ENCODE data around the gene RARA. TPM values are rescaled to one million over a fixed set of nuclear protein-coding genes. Genes with fewer than 3 reads are reported as not detected.

The RARA gene
- total and polyA plus RNA-seq, 2 of the 4 experiments (the other 2 are of a cell fraction), result 9.0 to 12.7 TPM

DNA sequence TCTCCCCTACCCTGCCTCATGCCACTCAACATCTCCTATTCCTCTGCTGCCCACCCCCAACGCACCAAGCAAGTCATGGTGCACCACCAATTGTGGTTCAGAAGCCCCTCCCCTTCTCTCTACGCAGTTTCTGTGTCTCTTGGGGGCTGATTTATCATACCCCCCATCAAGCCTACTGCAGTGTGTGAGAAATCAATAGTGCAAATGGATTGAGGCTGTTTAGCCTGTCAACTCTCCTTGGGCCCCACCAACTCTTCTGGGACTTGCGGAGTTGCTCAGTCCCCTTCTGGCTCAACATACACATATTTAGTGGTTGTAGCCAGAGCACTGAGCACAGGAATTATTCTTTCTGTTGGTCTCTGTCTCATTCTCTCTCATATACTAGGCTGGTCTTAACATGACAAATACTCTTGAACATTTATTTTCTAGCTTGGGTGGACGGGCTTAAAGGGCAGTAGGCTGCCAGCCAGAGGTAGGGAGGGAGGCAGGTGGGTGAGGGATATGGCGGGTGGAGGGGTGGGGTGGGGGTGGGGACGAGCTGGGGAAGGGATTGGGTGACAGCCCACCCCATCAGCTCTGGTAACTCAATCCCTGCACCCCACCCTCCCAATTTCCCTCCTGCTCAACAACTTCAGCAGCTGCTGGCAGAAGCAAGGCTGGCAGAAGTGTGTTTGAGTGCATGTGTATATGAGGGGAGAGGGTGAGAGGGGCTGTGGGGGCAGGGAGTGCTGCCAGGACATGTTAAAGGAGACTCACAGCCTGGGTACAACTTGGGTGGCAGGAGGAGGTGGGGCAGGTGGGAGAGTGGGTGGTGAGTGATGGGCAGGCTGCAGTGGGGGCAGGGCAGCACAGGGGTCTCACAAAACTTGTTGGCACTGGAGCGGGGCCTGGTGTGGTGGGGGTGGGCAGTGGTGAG is 4.9 kb downstream of the RARA start:
- peak overlapping the region; percentile 78 for H2BK5ac ChIP-seq (ENCODE audit: low read depth, low read length, poor library complexity, severe bottlenecking)
- intact Hi-C loops (cut with micrococcal nuclease), result no loop called here
- no peaks in the 10 kb centered on the region for H3K36me3 ChIP-seq (ENCODE audit: control insufficient read depth, insufficient read depth, low read length)
- peak overlapping the region; percentile 29; the same call in 1 of the 2 replicates for H3K14ac ChIP-seq (replicated peaks; ENCODE audit: low read depth, low read length)
- no peak overlapping the region for H2AFZ ChIP-seq (replicated peaks; ENCODE audit: low read length, poor library complexity)
- H3K4ac ChIP-seq (ENCODE audit: low read depth, low read length), result peak overlapping the region; percentile 89
- H3K56ac ChIP-seq (ENCODE audit: extremely low read depth, insufficient read depth, low read length), result no peak overlapping the region
- peak overlapping the region; percentile 94 for H2AK5ac ChIP-seq (ENCODE audit: low read depth, low read length)
- no peak for DNase-seq
- H3K4me2 ChIP-seq (ENCODE audit: low read depth, low read length), result no peak overlapping the region
- H3K27me3 ChIP-seq (ENCODE audit: control insufficient read depth, insufficient read depth, low read length), result no peaks in the 10 kb centered on the region
- H4K5ac ChIP-seq (ENCODE audit: low read depth, low read length), result peak overlapping the region; percentile 19; the same call in 1 of the 2 replicates
- BruUV-seq (replicated peaks), result no TSS peak
- no peak overlapping the region for H3K4me3 ChIP-seq (ENCODE audit: insufficient read depth, low read depth, low read length)
- peak overlapping the region in 1 of 2 experiments; percentile 33; a peak in 2 of 4 replicates for H4K8ac ChIP-seq (ENCODE audit: low read depth in 2 of 2, low read length in 2 of 2)
- peak overlapping the region; percentile 63; the same call in 2 of the 3 replicates for H2BK15ac ChIP-seq (ENCODE audit: low read depth, low read length)
- no peak overlapping the region; the same call in 1 of the 2 replicates for H3K27ac ChIP-seq (ENCODE audit: insufficient read depth, low read length)
- ChIA-PET POLR2A (ENCODE audit: unreplicated experiment) (no interaction called here), CTCF (interaction anchor here (0.9 kb wide), 1 partner anchor 219 kb away, joined by 3 read pairs; no protein-coding TSS in a partner anchor)
- H4K20me1 ChIP-seq (ENCODE audit: insufficient read depth, low read length), result 0 out of 2 replicates have a peak, but pooled peaks cover 5% of the 10 kb centered on the region
- H2BK120ac ChIP-seq (ENCODE audit: low read depth, low read length), result peak overlapping the region; percentile 69; the same call in 1 of the 2 replicates
- in situ Hi-C loops (cut with MboI; ENCODE audit: low sequenced_read_pairs), result no loop called here
- peaks cover 4 to 45% of the 10 kb centered on the region in 2 experiments; a peak in 3 of 4 replicates for H3K79me1 ChIP-seq (ENCODE audit: low read depth in 1 of 2, low read length in 2 of 2)
- no peak for ATAC-seq (ENCODE audit: low read depth)
- H3K18ac ChIP-seq (ENCODE audit: low read depth, low read length), result peak overlapping the region; percentile 22; the same call in 1 of the 2 replicates
- H3K4me1 ChIP-seq (ENCODE audit: control insufficient read depth, insufficient read depth, low read length), result peaks cover 60% of the 10 kb centered on the region
- H3K9ac ChIP-seq (ENCODE audit: low read depth, low read length), result no peak overlapping the region
- dilution Hi-C loops (cut with HindIII; ENCODE audit: low sequenced_read_pairs, unreplicated experiment), result no loop called here
- peaks cover 42% of the 10 kb centered on the region for H3K9me1 ChIP-seq (ENCODE audit: insufficient read depth, low read length)
- H3K9me3 ChIP-seq (ENCODE audit: control insufficient read depth, insufficient read depth, low read length), result no peaks in the 10 kb centered on the region
- TF ChIP-seq RCOR1 (IDR thresholded peaks at IDR 0.05; ENCODE audit: insufficient replicate concordance, low read length) (no peak), MXI1 (IDR thresholded peaks at IDR 0.05; ENCODE audit: borderline replicate concordance, low read depth, low read length) (no peak), NFE2L2 (IDR thresholded peaks at IDR 0.05; ENCODE audit: low read depth, low read length) (no peak), CEBPB (IDR thresholded peaks at IDR 0.05; ENCODE audit: low read depth, low read length) (no peak), RFX5 (IDR thresholded peaks at IDR 0.05; ENCODE audit: low read depth, low read length) (no peak), MAFK (IDR thresholded peaks at IDR 0.05; ENCODE audit: low read depth, low read length) (no peak), CHD1 (IDR thresholded peaks at IDR 0.05; ENCODE audit: low read depth, low read length) (no peak)
- TF ChIP-seq, protein P1, sequence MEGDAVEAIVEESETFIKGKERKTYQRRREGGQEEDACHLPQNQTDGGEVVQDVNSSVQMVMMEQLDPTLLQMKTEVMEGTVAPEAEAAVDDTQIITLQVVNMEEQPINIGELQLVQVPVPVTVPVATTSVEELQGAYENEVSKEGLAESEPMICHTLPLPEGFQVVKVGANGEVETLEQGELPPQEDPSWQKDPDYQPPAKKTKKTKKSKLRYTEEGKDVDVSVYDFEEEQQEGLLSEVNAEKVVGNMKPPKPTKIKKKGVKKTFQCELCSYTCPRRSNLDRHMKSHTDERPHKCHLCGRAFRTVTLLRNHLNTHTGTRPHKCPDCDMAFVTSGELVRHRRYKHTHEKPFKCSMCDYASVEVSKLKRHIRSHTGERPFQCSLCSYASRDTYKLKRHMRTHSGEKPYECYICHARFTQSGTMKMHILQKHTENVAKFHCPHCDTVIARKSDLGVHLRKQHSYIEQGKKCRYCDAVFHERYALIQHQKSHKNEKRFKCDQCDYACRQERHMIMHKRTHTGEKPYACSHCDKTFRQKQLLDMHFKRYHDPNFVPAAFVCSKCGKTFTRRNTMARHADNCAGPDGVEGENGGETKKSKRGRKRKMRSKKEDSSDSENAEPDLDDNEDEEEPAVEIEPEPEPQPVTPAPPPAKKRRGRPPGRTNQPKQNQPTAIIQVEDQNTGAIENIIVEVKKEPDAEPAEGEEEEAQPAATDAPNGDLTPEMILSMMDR (conservative IDR thresholded peaks at IDR 0.05; ENCODE audit: low read depth, low read length), result no peak
- TF ChIP-seq, protein P2, sequence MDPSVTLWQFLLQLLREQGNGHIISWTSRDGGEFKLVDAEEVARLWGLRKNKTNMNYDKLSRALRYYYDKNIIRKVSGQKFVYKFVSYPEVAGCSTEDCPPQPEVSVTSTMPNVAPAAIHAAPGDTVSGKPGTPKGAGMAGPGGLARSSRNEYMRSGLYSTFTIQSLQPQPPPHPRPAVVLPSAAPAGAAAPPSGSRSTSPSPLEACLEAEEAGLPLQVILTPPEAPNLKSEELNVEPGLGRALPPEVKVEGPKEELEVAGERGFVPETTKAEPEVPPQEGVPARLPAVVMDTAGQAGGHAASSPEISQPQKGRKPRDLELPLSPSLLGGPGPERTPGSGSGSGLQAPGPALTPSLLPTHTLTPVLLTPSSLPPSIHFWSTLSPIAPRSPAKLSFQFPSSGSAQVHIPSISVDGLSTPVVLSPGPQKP (IDR thresholded peaks at IDR 0.05; ENCODE audit: borderline replicate concordance, low read depth, low read length), result no peak
- peak overlapping the region; percentile 55; the same call in 1 of the 2 replicates for H4K91ac ChIP-seq (ENCODE audit: insufficient read depth, low read depth, low read length)
- WGBS, 2 experiments (ENCODE audit: extremely low coverage in 2 of 2, insufficient read length in 1 of 2), result no CpG with 5 or more reads among the region's 7 CpGs
- peak overlapping the region; percentile 42; the same call in 1 of the 2 replicates for H2BK20ac ChIP-seq (ENCODE audit: low read depth, low read length)
- H2AK9ac ChIP-seq (replicated peaks; ENCODE audit: low read depth, low read length, poor library complexity), result peak overlapping the region; percentile 94
- no peak overlapping the region; the same call in 1 of the 2 replicates for H3K23ac ChIP-seq (ENCODE audit: low read depth, low read length)

Measured in IMR-90 (cell line).